ES-I3 (cell line): Measurements from ENCODE around the gene IL17RB.

Source experiments
- H3K36me3 ChIP-seq: 2 replicates; pipeline ENCODE4 v1.6.1; 2013; ENCODE audit warnings: mild to moderate bottlenecking, low read length, control low read depth, moderate library complexity; ENCODE audit not compliant: insufficient read depth
- H3K4me1 ChIP-seq: 2 replicates; pipeline ENCODE4 v1.6.1; 2013; ENCODE audit warnings: mild to moderate bottlenecking, control low read depth, low read length; ENCODE audit not compliant: insufficient read depth
- H3K9ac ChIP-seq: 2 replicates; pipeline ENCODE4 v1.6.1; 2013; ENCODE audit warnings: low read depth, mild to moderate bottlenecking, low read length, moderate library complexity
- H3K9me3 ChIP-seq: 2 replicates; pipeline ENCODE4 v1.6.1; 2013; ENCODE audit warnings: mild to moderate bottlenecking, low read length, moderate library complexity; ENCODE audit not compliant: control insufficient read depth, insufficient read depth

Gene IL17RB

GRCh38 chr3:53846134-53846850 lies at the start of gene IL17RB, which contains the start of gene CHDH:
Gene IL17RB (plus strand): TSS chr3:53846568. CDS start chr3:53846589, 21 bp downstream.
Gene CHDH (minus strand): TSS chr3:53846419. CDS start chr3:53824008, 22,411 bp downstream.
- H3K9ac ChIP-seq = peak within 1 kb of the TSS; percentile 83
- no peaks in the 10 kb centered on the region for H3K36me3 ChIP-seq
- no peaks in the 10 kb centered on the region for H3K9me3 ChIP-seq
- peaks cover 29% of the 10 kb centered on the region for H3K4me1 ChIP-seq

- Histone ChIP-seq H3K4me1 (peaks cover 15% of the 10 kb centered on the region), H3K36me3 (no peaks in the 10 kb centered on the region), H3K9ac (no peak overlapping the region), H3K9me3 (no peaks in the 10 kb centered on the region)
Observed at GRCh38 chr3:53798144-53798543, 48.2 kb upstream of the IL17RB start.

GRCh38 chr3:53799338-53799865 lies 47.0 kb upstream of the IL17RB start:
- Histone ChIP-seq H3K9me3 (no peaks in the 10 kb centered on the region), H3K4me1 (peaks cover 15% of the 10 kb centered on the region), H3K9ac (no peak overlapping the region), H3K36me3 (no peaks in the 10 kb centered on the region)

- Histone ChIP-seq H3K36me3 (no peaks in the 10 kb centered on the region), H3K9me3 (no peaks in the 10 kb centered on the region), H3K4me1 (peaks cover 15% of the 10 kb centered on the region), H3K9ac (no peak overlapping the region)
Observed at GRCh38 chr3:53800041-53800906, 46.1 kb upstream of the IL17RB start.

DNA sequence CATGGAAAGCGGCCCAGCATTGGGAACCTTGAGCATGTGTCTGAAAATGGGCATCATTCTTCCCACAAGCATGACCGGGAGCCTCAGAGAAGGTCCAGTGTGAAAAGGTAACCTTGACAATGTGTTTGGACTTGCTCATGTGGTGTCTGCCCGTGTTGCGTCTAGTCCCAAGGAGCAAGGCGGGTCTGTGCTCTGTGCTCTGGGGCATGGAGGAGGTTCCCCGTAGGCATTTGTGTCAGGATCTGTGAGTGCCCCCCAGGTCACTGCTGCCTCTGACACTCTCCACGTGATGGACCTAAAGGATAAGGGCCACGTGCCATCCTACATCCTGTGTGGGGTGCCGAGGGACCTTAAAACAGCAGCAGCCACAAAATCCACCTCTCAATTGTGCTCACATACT lies 45.0 kb upstream of the IL17RB start:
- Histone ChIP-seq H3K9ac (no peak overlapping the region), H3K9me3 (no peaks in the 10 kb centered on the region), H3K36me3 (no peaks in the 10 kb centered on the region), H3K4me1 (peaks cover 13% of the 10 kb centered on the region; the same call in 1 of the 2 replicates)

DNA sequence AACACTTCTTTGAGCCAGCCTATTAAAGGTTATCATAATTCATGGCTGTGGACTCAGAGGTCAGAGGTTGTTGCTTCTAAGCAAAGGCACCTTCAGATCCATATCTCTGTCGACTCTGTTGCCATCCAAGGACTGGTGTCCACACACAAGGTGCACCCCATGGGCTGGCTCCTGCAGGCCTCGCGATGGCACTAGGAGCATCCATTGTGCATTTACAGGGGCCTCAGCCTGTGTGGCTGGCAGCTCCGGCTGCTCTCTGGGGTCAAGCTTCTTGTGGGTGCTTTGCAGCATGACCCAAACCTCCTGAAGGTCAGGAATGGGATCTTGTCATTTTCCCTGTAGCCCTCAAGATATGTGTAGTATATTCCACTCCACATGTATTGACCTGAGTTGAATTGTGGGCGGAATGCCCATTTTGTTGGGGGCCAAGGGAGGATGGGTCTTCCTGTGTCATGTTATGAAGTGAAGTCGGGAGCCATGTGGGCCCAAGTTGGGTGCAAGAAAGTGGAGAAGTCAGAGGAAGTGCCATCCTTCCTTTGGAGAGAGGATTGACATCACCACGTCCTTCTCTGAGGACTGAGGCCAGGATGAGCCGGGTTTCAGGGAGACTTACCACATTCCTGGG lies 44.0 kb upstream of the IL17RB start:
- H3K9me3 ChIP-seq = no peaks in the 10 kb centered on the region
- peaks cover 13% of the 10 kb centered on the region; the same call in 1 of the 2 replicates for H3K4me1 ChIP-seq
- no peak overlapping the region for H3K9ac ChIP-seq
- H3K36me3 ChIP-seq = no peaks in the 10 kb centered on the region

DNA sequence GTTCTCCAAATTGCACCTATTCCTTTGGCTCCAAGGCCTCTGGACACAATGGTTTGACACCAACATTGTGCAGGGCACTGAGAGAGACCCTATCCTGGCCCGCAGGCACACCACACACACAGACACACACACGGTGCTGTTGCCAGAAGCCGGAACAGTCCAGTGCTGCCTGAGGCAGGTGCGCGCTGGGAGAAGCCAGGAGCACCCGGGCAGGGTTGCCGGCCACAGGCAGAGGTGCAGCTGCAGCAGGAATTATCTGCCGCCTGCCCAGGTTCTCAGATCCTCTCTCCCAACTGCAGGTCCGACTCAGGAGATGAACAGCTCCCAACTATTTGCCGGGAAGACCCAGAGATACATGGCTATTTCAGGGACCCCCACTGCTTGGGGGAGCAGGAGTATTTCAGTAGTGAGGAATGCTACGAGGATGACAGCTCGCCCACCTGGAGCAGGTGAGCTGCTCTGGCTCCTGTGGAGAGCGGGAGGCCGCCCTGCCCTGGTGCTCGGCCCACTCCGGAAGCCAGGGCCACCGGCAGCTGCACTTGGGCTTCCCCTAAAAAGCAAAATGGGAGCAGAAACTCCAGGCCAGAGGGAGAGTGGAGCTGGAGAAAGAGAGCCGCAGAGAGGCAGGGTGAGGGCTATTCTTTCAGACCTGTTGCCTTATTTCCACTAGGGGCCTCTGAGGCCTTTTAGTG lies 43.1 kb upstream of the IL17RB start:
- Histone ChIP-seq H3K9me3 (no peaks in the 10 kb centered on the region), H3K9ac (no peak overlapping the region), H3K4me1 (peaks cover 13% of the 10 kb centered on the region; the same call in 1 of the 2 replicates), H3K36me3 (no peaks in the 10 kb centered on the region)

- H3K4me1 ChIP-seq = peaks cover 13% of the 10 kb centered on the region; the same call in 1 of the 2 replicates
- H3K9ac ChIP-seq = no peak overlapping the region
- no peaks in the 10 kb centered on the region for H3K9me3 ChIP-seq
- H3K36me3 ChIP-seq = no peaks in the 10 kb centered on the region
Observed at GRCh38 chr3:53803816-53804695, 42.3 kb upstream of the IL17RB start.

DNA sequence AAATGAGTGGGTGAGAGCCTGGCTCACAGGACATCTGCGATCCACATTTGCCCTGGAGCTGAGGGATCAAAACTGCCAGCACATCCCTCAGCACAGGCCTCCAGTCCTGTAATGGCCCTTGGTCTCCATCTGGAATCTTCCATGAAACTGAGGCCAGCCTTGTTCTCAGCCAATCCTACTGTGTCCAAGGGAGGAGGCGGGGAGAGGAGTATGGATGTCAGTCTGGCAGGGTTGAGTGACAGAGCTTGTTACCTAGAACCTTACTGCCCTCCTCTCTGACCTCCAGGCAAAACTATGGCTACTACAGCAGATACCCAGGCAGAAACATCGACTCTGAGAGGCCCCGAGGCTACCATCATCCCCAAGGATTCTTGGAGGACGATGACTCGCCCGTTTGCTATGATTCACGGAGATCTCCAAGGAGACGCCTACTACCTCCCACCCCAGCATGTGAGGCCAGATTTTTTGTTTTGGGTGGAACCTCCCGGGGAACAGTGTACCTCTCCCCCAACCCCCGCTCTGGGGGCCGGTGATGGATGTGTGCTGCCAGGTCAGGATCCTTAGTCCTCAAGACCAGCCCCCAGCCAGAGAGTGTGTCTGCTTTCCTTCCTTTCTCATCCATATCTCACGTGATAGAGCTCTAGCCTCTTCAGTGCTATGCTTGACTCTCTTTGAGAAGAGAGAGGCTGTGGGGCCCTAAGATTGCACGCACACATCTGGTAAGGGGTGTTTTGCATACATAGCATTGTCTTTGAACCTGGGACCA lies 41.5 kb upstream of the IL17RB start:
- H3K36me3 ChIP-seq = no peaks in the 10 kb centered on the region
- no peaks in the 10 kb centered on the region for H3K9me3 ChIP-seq
- peaks cover 13% of the 10 kb centered on the region; the same call in 1 of the 2 replicates for H3K4me1 ChIP-seq
- H3K9ac ChIP-seq = no peak overlapping the region

DNA sequence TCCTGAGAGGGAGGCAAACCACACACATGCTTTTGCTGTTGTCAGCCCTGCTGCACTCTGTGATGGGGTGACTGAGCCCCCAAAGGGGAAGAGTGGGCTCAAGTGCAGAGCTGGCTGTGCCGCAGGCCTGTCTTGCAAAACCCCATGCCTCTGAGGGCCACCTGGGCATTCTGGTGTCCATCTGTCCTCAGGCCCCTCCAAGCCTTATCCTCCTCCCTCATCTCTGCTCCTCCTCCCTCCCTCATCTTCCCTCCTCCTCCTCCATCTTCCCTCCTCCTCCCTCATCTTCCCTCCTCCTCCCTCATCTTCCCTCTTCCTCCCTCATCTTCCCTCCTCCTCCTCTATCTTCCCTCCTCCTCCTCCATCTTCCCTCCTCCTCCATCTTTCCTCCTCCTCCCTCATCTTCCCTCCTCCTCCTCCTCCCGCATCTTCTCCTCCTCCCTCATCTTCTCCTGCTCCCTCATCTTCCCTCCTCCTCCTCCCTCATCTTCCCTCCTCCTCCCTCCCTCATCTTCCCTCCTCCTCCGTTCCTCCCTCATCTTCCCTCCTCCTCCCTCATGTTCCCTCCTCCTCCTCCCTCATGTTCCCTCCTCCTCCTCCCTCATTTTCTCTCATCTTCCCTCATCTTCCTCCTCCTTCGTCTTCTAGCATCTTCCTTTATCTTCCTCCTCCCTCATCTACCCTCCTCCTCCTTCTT lies 40.8 kb upstream of the IL17RB start:
- Histone ChIP-seq H3K9me3 (no peaks in the 10 kb centered on the region), H3K36me3 (no peaks in the 10 kb centered on the region), H3K4me1 (peaks cover 13% of the 10 kb centered on the region; the same call in 1 of the 2 replicates), H3K9ac (no peak overlapping the region)

GRCh38 chr3:53806182-53807116 lies 39.9 kb upstream of the IL17RB start:
- Histone ChIP-seq H3K9ac (no peak overlapping the region), H3K4me1 (peaks cover 13% of the 10 kb centered on the region; the same call in 1 of the 2 replicates)

More at GRCh38 chr3:53806182-53807116, 39.9 kb upstream of the IL17RB start:
- no peaks in the 10 kb centered on the region for H3K9me3 ChIP-seq
- H3K36me3 ChIP-seq = no peaks in the 10 kb centered on the region
